Suppressor macrophage (primary cell): Measurements from ENCODE around the gene ZMYND11.
"Not testable (repeated sequence)": the region's sequence is repeated elsewhere in the genome, so short reads cannot be mapped to it uniquely, and the experiment has no call there.

ENCODE experiments used
- DNase-seq, 4 experiments: peaks; one replicate each; pipeline ENCODE4 v3.0.0-alpha.2; 2020 to 2022

ZMYND11 gene

GRCh38 chr10:287026-287709, 151.9 kb downstream of the ZMYND11 start:
- DNase-seq, result no peak

GRCh38 chr10:287814-288213, 152.6 kb downstream of the ZMYND11 start:
- no peak for DNase-seq

DNA sequence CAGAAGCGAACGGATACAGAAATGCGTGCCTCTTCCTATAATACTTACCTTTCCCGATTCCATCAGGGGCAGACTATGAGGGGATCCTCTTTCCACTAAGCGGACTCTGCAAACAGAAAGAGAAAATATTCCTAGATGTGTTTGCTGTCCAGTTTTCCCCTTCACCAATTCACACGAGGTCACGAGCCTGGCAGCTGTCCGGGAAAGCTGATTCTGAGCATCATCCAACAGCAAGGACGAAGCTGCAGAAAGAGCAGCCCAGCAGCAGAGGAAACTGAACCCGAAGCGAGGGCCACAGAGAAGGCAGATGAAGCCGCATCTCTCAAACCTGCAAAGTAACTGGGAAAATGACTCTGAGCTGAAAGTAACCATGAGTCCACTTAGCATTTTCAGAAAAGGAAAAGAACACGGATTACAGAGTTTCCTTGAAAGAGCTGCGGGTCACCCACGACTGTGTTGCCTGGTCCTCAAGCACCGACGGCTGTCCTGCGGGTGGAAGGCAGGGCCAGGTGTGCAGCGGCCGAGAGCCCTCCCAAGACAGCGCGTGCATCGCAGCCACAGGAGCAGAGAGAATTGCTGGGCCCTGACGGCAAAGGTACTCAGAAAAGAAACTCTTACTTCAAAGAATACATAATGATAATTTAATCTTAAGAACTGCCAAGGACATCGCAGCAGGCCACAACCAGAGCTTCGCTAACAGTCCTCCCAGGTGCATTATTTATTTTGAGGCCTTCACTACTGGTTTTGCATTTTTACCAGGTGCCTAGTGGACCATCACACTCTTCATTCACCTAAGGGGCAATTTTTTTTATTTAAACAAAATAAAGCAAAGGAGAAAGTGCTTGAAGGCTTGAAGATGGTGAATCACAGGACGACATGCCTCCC, 153.3 kb downstream of the ZMYND11 start:
- DNase-seq, result no peak

DNA sequence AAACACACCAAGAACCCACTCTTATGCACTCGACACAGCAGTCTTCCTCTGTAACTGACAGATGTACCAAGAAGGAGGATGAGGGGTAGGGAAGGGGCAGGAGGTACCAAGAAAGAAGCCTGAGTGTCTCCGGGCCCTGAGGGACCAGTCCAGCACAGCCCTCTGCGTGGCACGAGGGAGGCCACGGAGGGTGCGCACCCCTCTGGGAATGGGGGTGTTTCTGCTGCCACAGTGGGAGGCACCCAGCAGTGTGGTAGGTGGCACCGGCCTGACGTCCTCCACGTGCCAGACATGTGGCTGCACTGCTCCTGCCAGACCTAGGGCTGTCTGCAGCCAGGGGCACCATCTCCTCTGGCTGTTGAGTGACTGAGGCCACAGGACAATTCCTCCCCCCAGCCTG, 154.3 kb downstream of the ZMYND11 start:
- no peak for DNase-seq

DNA sequence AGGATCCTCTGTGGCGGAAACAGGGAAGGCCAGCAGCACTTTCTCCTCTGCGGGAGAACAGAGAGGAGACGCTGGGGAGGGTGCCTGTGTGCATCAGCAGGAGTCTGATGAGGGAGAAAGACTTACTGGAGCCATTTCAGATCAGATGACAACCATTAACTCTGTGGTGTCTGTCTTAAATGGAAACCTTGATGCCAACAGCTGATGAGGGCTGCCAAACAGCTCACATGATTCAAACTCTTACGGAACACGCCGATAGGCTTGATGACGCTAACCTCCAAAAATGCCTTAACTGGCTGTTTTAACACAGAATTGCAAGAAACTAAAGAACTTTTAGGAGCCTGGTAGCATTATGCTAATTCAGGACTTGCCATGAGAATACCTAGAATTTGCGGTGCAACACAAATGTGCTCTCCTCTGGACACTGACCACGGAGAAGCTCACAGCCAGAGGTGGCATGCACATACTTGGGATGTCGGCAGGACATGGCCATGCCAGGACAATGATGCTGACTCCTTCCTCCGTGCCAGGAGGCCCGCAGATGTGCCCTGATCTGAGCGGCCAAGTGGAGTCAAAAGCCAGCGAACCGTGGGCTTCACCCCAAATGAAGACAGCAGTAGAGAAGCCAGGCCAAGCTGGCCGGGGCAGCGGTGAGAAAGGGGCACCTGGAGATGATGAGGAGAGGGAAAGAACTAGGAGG, 154.9 kb downstream of the ZMYND11 start:
- no peak for DNase-seq

GRCh38 chr10:293636-294035, 158.4 kb downstream of the ZMYND11 start:
- no peak for DNase-seq

DNA sequence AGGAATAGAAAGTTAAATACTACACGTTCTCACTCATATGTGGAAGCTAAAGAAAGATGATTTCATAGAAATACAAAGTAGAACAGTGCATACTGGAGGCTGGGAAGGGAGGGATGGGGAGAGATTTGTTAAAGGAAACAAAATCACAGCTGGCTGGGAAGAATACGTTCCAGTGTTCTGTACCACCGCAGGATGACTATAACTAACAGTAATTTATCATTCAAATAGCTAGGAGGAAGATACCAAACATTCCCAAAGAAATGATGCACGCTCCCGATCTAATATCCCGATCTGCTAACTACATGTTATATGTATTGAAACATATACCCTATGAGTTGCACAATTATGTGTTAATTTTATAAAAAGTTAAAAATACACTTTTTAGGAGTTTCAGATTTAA, 162.3 kb downstream of the ZMYND11 start:
- DNase-seq, result no peak

DNA sequence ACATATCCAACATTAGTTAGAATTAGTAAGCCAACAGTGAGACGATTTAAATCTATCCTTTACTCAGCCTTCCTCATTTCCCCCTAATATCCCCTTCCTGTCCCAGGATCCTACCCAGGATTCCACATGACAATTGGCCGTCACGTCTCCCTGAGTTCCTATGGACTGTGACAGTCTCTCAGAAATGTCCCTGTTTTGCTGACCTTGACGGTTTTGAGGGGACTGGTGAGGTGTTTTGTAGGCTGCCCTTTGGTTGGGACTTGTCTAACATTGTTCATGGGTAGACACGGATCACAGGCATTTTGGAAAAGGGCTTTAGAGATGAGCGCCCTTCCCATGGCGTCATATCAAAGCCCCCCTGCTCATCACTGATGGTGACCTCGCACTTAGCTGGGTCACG, 162.8 kb downstream of the ZMYND11 start:
- no peak for DNase-seq

GRCh38 chr10:299512-299911, 164.3 kb downstream of the ZMYND11 start:
- DNase-seq, result no peak

- DNase-seq, result no peak
Measured at GRCh38 chr10:299969-300368, 164.7 kb downstream of the ZMYND11 start.

DNA sequence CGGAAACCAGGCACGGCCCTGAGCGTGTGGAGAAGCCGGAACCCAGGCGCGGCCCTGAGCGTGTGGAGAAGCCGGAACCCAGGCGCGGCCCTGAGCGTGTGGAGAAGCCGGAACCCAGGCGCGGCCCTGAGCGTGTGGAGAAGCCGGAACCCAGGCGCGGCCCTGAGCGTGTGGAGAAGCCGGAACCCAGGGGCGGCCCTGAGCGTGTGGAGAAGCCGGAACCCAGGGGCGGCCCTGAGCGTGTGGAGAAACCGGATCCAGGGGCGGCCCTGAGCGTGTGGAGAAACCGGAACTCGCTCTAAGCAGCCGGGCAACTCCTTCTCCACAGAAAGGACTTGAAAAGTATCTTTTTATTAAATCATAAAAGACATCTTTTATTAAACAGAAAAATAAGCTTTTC, 165.3 kb downstream of the ZMYND11 start:
- DNase-seq, result not testable (repeated sequence)

DNA sequence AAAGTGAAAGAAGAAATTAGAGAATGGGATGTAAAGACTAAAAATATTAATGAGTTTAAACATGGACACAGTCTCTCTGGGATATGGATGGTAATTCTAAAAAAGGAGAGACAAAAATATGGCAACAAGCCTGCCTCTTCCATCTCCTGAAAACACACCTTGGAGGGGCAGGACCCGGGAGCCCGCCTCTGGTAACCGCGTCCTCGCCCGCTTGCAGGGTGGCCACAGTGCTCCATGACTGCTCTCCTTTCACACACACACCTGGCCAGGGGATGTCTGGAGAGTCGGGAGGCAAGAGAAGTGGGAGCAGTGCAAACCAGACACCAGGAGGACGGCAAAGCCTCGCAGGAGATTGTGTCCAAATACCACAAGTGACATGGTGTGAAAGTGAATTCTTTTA, 166.3 kb downstream of the ZMYND11 start:
- DNase-seq, result no peak
